ENCODE measurements around the gene VCPKMT.
A peak's percentile ranks its signal among the peaks of the same experiment; 100 is the strongest.

The VCPKMT gene

GRCh38 chr14:50064993-50065392 lies 51.4 kb downstream of the VCPKMT start:
- H3K27me3 ChIP-seq (ENCODE audit: low read depth, low read length), result no peaks in the 10 kb centered on the region
- no peak overlapping the region for H3K4me3 ChIP-seq (ENCODE audit: low read depth in 1 of 2, low read length in 2 of 2)
- no peak overlapping the region for H3K27ac ChIP-seq (ENCODE audit: low read length)
- no peaks in the 10 kb centered on the region for H3K9me3 ChIP-seq (ENCODE audit: control insufficient read depth in 1 of 2, low read length in 2 of 2)
- no peaks in the 10 kb centered on the region for H3K36me3 ChIP-seq (ENCODE audit: control insufficient read depth in 1 of 2, insufficient read depth in 2 of 2, low read length in 2 of 2)
- H3K4me1 ChIP-seq (ENCODE audit: control insufficient read depth in 1 of 2, insufficient read depth in 2 of 2, low read length in 2 of 2), result peaks cover 15 to 16% of the 10 kb centered on the region in 2 donors

GRCh38 chr14:50063876-50064420 lies 52.4 kb downstream of the VCPKMT start:
- Histone ChIP-seq H3K27me3 (ENCODE audit: low read depth, low read length) (no peaks in the 10 kb centered on the region), H3K4me3 (ENCODE audit: low read depth in 1 of 2, low read length in 2 of 2) (no peak overlapping the region), H3K27ac (ENCODE audit: low read length) (no peak overlapping the region), H3K9me3 (ENCODE audit: control insufficient read depth in 1 of 2, low read length in 2 of 2) (no peaks in the 10 kb centered on the region), H3K4me1 (ENCODE audit: control insufficient read depth in 1 of 2, insufficient read depth in 2 of 2, low read length in 2 of 2) (peaks cover 15 to 16% of the 10 kb centered on the region in 2 donors), H3K36me3 (ENCODE audit: control insufficient read depth in 1 of 2, insufficient read depth in 2 of 2, low read length in 2 of 2) (no peaks in the 10 kb centered on the region)

DNA sequence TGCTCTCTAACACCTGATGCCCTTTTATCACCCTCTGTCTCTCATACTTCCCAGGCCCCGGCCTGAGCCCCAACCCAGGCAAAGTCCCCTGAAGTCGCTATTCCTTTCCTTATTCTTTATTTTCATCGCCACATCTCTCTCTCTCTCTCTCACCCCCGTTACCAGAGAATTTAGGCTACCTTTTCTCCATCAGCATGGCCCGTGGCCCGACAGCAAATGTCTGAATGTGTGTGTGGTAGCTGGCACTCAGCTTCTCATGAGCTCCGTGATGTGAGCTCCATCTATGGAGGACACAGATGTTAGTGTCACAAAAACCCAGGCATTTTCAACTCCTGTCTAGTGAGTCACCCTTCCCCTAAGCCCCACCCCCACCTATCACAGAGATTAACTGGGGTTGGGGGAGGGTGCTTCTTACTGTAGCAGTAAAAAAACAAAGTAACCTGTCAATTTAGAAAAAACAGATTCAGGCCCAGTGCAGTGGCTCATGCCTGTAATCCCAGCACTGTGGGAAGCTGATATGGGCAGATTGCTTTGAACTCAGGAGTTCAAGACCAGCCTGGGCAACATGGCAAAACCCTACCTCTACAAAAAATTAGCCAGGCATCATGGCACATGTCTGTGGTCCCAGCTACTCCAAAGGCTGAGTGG lies 53.8 kb downstream of the VCPKMT start:
- Histone ChIP-seq H3K27ac (ENCODE audit: low read length) (peak overlapping the region; percentile 78), H3K4me1 (ENCODE audit: control insufficient read depth in 1 of 2, insufficient read depth in 2 of 2, low read length in 2 of 2) (peaks cover 15 to 16% of the 10 kb centered on the region in 2 donors), H3K27me3 (ENCODE audit: low read depth, low read length) (no peaks in the 10 kb centered on the region), H3K9me3 (ENCODE audit: control insufficient read depth in 1 of 2, low read length in 2 of 2) (no peaks in the 10 kb centered on the region), H3K36me3 (ENCODE audit: control insufficient read depth in 1 of 2, insufficient read depth in 2 of 2, low read length in 2 of 2) (no peaks in the 10 kb centered on the region), H3K4me3 (ENCODE audit: low read depth in 1 of 2, low read length in 2 of 2) (no peak overlapping the region)

DNA sequence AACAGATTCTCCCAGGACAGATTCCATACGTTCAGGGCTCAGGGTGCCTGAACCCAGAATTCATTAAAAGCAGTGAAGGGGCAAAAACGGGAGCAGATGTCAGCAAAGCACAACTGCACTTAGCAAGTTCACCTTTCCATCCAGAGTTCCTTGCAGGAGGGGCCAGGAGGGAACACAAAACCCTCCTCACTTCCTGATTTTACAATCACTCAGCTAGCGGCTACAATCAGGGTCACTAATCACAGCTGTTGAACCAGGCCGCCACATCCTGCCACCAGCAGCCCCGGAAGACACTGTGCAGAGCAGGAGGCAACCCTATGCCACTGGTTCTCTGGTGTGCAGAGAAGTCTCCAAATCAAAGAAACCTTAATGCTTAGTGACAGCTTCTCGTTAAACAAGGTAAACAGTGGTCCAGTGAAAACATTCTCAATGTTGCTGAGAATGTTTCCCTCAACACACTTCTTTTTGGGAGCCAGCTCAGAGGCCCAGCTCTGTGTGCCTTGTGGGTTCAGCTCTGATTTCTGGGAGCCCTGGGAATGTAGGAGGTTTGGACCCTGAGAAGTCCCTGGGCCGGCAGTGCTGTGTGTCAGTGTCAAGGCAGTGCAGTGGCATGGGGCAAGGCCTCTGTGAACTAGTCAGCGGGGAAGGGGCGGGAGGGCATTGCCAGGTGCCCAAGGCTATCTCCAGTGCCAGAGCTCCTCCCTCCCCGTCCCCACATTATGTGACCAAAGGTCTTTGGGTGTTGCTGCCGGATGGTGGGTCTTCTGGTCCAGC lies 54.5 kb downstream of the VCPKMT start:
- H3K9me3 ChIP-seq (ENCODE audit: control insufficient read depth in 1 of 2, low read length in 2 of 2), result no peaks in the 10 kb centered on the region
- H3K36me3 ChIP-seq (ENCODE audit: control insufficient read depth in 1 of 2, insufficient read depth in 2 of 2, low read length in 2 of 2), result no peaks in the 10 kb centered on the region
- no peak overlapping the region for H3K4me3 ChIP-seq (ENCODE audit: low read depth in 1 of 2, low read length in 2 of 2)
- peaks cover 15 to 16% of the 10 kb centered on the region in 2 donors for H3K4me1 ChIP-seq (ENCODE audit: control insufficient read depth in 1 of 2, insufficient read depth in 2 of 2, low read length in 2 of 2)
- H3K27ac ChIP-seq (ENCODE audit: low read length), result peak overlapping the region; percentile 78
- H3K27me3 ChIP-seq (ENCODE audit: low read depth, low read length), result no peaks in the 10 kb centered on the region

- H3K4me1 ChIP-seq (ENCODE audit: control insufficient read depth in 1 of 2, insufficient read depth in 2 of 2, low read length in 2 of 2), result peaks cover 15 to 16% of the 10 kb centered on the region in 2 donors
- H3K27ac ChIP-seq (ENCODE audit: low read length), result peak overlapping the region; percentile 78
- H3K36me3 ChIP-seq (ENCODE audit: control insufficient read depth in 1 of 2, insufficient read depth in 2 of 2, low read length in 2 of 2), result no peaks in the 10 kb centered on the region
- no peak overlapping the region for H3K4me3 ChIP-seq (ENCODE audit: low read depth in 1 of 2, low read length in 2 of 2)
- no peaks in the 10 kb centered on the region for H3K27me3 ChIP-seq (ENCODE audit: low read depth, low read length)
- no peaks in the 10 kb centered on the region for H3K9me3 ChIP-seq (ENCODE audit: control insufficient read depth in 1 of 2, low read length in 2 of 2)
Observed at GRCh38 chr14:50060871-50061663, 55.3 kb downstream of the VCPKMT start.

DNA sequence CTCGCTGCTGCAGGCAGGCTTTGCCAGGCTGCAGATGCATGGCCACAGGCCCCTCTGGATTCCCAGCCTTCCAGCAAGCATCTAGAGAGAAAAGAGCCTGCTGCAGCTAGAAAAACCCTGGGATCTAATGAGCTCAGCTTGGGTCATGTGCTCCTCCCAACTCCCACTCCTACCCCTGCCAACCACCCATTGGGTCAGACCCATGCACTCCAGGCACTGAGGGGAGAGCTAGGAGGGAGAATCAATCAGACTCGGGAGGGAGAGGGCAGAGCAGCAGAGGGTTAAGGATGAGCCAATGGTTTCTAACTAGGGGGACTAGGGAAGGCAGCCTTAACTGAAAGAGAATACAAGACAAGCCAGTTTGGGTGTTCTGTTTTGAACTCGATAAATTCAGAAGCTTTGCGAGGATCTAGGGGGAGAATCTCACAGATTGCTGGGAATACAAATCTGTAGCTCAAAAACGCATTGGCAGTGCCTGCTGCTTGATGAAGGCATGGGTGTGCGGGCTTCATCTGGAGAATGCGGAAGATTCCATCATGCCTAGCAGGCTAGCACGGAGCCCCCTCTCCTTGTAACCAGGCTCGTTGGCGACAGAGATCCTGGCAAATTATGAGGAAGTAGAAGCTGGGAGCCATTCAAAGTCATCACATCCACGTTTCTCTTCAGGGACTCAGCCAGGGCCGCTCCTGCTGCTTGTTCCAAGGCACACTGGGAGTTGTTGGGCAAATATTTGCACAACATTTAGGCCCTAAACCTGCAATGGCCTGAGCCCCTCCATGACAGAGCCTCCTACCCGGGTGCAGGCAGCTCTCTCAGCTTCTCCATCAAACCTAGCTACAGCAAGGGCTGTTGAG lies 56.4 kb downstream of the VCPKMT start:
- Histone ChIP-seq H3K27me3 (ENCODE audit: low read depth, low read length) (no peaks in the 10 kb centered on the region), H3K27ac (ENCODE audit: low read length) (peak overlapping the region; percentile 78), H3K4me3 (ENCODE audit: low read depth in 1 of 2, low read length in 2 of 2) (no peak overlapping the region), H3K36me3 (ENCODE audit: control insufficient read depth in 1 of 2, insufficient read depth in 2 of 2, low read length in 2 of 2) (no peaks in the 10 kb centered on the region), H3K9me3 (ENCODE audit: control insufficient read depth in 1 of 2, low read length in 2 of 2) (no peaks in the 10 kb centered on the region), H3K4me1 (ENCODE audit: control insufficient read depth in 1 of 2, insufficient read depth in 2 of 2, low read length in 2 of 2) (peaks cover 15 to 16% of the 10 kb centered on the region in 2 donors)
